Sigmoid colon (tissue), 4 donors: ENCODE measurements around the gene GNAQ.

Source experiments
- CTCF ChIP-seq, 4 experiments: fragments of 450-650 bp in 3 of 4; fragments of 200-600 bp in 1 of 4; IDR thresholded peaks; one replicate each; pipeline ENCODE4 v1.5.1; 2016 to 2019; ENCODE audit warnings: antibody characterized with exemption in 4 of 4, mild to moderate bottlenecking in 3 of 4, moderate library complexity in 2 of 4
- EP300 ChIP-seq, 4 donors: sonication (generic); formaldehyde crosslinking; IDR thresholded peaks; one replicate each; pipeline ENCODE4 v1.6.1; 2017; ENCODE audit warnings: antibody characterized with exemption in 4 of 4
- POLR2A ChIP-seq, 2 donors: fragments of 450-650 bp; IDR thresholded peaks; one replicate each; pipeline ENCODE4 v1.6.1; 2016; ENCODE audit warnings: antibody characterized with exemption in 2 of 2, mild to moderate bottlenecking in 2 of 2, moderate library complexity in 2 of 2
- POLR2AphosphoS5 ChIP-seq, 4 donors: sonication (generic); formaldehyde crosslinking; IDR thresholded peaks; one replicate each; pipeline ENCODE4 v1.6.1; 2017; ENCODE audit warnings: antibody characterized with exemption in 4 of 4

- TF ChIP-seq POLR2A (IDR thresholded peaks at IDR 0.05) (no peak), CTCF (IDR thresholded peaks at IDR 0.05) (no peak), EP300 (IDR thresholded peaks at IDR 0.05) (no peak), POLR2AphosphoS5 (IDR thresholded peaks at IDR 0.05) (no peak)
Measured at GRCh38 chr9:77985996-77986395, 45.6 kb downstream of the GNAQ start.
